Skeletal muscle satellite cell (primary cell): ENCODE measurements around the gene OGFOD2.

Experiments used
- H3K27me3 ChIP-seq: 2 replicates; pipeline ENCODE4 v1.7.0; 2013; ENCODE audit warnings: low read length; ENCODE audit not compliant: control insufficient read depth, insufficient read depth
- H3K36me3 ChIP-seq: 2 replicates; pipeline ENCODE4 v1.7.0; 2013; ENCODE audit warnings: mild to moderate bottlenecking, control low read depth, low read length; ENCODE audit not compliant: insufficient read depth
- H3K4me1 ChIP-seq: 2 replicates; pipeline ENCODE4 v1.7.0; 2013; ENCODE audit warnings: low read length; ENCODE audit not compliant: control insufficient read depth, insufficient read depth
- H3K4me2 ChIP-seq: 2 replicates; pipeline ENCODE4 v1.7.0; 2013; ENCODE audit warnings: mild to moderate bottlenecking, low read length
- H3K4me3 ChIP-seq: 2 replicates; pipeline ENCODE4 v1.7.0; 2013; ENCODE audit warnings: low read length
- H3K9ac ChIP-seq: 2 replicates; pipeline ENCODE4 v1.7.0; 2013; ENCODE audit warnings: mild to moderate bottlenecking, low read depth, low read length, moderate library complexity
- H3K9me3 ChIP-seq: replicated peaks from 2 replicates; pipeline ENCODE4 v1.7.0; 2013; ENCODE audit warnings: mild to moderate bottlenecking, control low read depth, low read length

OGFOD2 gene

DNA sequence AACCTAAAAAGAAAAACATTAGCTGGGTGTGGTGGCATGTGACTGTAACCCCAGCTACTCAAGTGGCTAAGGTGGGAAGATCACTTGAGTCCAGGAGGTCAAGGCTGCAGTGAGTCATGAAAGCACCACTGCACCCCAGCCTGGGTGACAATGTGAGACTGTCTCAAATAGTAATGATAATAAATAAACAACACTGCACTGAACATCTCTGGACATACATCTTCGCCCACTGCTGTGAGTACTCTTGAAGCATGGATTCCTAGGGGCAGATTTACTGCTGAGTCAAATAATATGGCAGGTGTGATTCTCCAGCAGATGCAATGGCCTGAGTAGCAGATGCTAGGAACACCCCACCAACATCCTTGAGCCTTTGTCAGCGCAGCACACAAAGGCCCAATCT lies 32.4 kb upstream of the OGFOD2 start:
- H3K36me3 ChIP-seq: no peaks in the 10 kb centered on the region
- no peak overlapping the region for H3K4me3 ChIP-seq
- peaks cover 60% of the 10 kb centered on the region for H3K4me1 ChIP-seq
- H3K4me2 ChIP-seq: no peak overlapping the region
- H3K9ac ChIP-seq: no peak overlapping the region
- no peaks in the 10 kb centered on the region for H3K9me3 ChIP-seq
- H3K27me3 ChIP-seq: no peaks in the 10 kb centered on the region

DNA sequence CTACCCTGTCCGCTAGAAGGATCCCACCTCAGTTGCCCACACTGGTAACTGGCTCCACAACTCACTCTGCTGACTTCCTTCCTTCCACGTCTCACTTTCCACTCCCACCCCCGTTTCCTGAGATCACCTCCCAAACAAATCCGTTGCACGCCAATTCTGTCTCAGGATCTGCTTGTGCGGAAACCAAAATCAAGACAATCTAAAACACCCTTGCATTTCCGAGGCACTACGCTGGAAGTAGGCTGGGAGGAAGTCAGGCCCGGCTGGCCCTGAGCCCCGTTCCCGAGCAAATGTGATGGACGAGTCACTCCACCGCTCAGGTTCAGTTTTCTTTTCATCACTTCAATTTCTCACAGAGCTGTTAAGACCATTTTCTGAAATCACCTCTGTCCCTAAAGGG lies 31.8 kb upstream of the OGFOD2 start:
- H3K9me3 ChIP-seq: no peaks in the 10 kb centered on the region
- peaks cover 62% of the 10 kb centered on the region for H3K4me1 ChIP-seq
- no peak overlapping the region for H3K9ac ChIP-seq
- no peak overlapping the region for H3K4me3 ChIP-seq
- peak overlapping the region; percentile 19 for H3K4me2 ChIP-seq
- no peaks in the 10 kb centered on the region for H3K36me3 ChIP-seq
- no peaks in the 10 kb centered on the region for H3K27me3 ChIP-seq

DNA sequence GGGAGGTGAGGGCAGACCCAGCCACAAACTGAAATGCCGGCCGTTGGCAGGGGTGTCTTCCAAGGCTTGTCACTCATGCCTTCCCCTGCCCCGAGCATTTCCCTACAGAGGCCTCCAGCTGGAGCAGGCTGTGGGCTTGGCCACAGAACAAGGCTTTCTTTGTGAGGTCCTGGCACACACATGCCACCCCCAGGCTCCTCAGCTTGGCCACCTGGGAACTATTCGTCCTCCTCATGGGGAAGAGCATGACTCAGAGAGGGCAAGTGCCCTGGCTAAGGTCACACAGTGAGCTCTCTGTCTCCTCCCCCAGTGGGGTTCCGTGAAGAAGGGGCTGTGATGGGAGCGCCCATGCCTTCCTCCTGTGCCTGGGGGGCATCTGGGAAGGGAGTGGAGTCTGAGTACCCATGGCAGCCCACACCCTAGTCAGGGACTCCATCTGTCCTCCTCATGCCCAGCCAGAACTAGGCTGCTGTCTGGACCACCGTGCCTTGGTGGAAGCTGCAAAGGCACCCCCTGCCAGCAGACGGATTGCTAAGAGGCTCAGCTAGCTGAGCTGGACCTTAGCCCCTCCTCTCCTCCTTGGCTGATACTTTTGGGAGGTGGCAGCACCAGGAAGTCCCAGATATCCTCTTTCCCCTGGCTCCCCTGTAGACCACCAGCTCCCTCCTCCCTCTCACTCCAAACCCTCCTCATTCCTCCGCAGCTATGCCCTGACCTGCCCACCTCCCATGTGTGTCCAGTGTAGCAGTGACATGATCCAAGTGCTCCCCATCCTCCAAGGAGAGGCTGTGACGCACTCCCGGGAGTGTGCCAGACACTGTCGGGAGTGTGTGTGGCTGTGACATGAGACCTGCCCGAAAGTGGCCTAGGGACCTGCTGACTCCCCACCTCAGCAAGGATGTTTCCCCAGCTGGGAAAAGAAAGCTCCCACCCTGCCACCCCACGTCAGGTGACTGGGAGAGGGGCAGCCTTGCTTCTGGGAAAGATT lies 30.1 kb upstream of the OGFOD2 start:
- no peak overlapping the region for H3K9ac ChIP-seq
- no peaks in the 10 kb centered on the region for H3K9me3 ChIP-seq
- no peaks in the 10 kb centered on the region for H3K27me3 ChIP-seq
- no peaks in the 10 kb centered on the region for H3K36me3 ChIP-seq
- H3K4me2 ChIP-seq: peak overlapping the region; percentile 44
- H3K4me1 ChIP-seq: peaks cover 62% of the 10 kb centered on the region
- H3K4me3 ChIP-seq: no peak overlapping the region

DNA sequence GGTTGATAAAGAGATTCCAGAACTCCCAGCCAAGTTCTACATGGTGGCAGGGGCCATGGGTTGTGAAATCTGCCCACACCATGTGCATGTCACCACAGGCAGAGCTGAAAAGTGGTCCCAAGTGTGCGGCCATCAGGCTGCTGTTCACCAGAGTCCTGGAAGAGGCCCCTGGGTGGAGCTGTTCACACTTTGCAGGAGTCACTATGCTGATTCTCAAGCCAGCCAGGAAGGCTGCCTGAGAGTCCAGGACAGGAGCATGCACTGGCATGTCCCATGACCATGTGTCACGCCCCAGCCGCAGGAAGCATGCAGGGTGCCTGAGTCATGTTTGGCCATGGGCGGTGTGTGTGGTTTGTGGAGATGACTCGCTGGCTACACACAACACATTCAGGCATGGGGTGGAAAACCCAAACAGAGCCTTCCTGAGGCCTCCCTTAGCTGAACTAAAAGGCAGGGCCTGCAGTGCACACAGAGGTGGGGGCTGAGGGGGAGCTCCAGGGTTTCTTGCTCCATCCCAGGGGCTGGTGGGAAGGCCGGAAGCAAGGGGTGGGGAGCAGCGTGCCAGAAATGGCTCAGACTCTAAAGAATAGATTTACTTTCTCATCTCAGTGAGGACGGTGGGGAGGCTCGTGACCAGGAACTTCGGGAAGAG lies 28.2 kb upstream of the OGFOD2 start:
- peak overlapping the region; percentile 52 for H3K9ac ChIP-seq
- H3K4me1 ChIP-seq: peaks cover 63% of the 10 kb centered on the region
- H3K9me3 ChIP-seq: no peaks in the 10 kb centered on the region
- H3K4me3 ChIP-seq: no peak overlapping the region
- no peaks in the 10 kb centered on the region for H3K36me3 ChIP-seq
- H3K4me2 ChIP-seq: peak overlapping the region; percentile 50
- H3K27me3 ChIP-seq: no peaks in the 10 kb centered on the region

DNA sequence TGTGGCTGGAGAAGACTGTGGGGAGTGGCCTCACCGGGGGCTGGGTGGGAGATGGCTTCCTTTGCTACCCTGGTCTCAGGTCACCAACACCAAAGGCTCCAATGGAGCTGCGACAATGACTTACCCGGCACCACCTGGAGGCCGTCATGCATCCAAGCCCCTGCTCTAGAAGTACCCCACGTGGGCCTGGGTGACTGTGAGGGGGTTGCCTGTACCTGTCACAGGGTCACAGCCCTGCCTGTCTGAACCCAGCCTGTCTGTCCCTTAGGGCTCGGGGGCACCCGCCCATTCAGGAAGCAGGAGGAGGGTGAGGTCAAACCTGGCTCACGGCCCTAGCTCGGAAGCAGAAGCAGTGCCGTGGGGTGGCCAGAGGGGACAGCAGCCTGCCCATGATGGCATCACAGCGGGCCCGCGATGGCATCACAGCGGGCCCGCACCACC lies 27.7 kb upstream of the OGFOD2 start:
- no peak overlapping the region for H3K4me3 ChIP-seq
- H3K4me2 ChIP-seq: peak overlapping the region; percentile 50
- no peaks in the 10 kb centered on the region for H3K9me3 ChIP-seq
- peaks cover 60% of the 10 kb centered on the region for H3K4me1 ChIP-seq
- H3K36me3 ChIP-seq: no peaks in the 10 kb centered on the region
- no peaks in the 10 kb centered on the region for H3K27me3 ChIP-seq
- H3K9ac ChIP-seq: peak overlapping the region; percentile 52

DNA sequence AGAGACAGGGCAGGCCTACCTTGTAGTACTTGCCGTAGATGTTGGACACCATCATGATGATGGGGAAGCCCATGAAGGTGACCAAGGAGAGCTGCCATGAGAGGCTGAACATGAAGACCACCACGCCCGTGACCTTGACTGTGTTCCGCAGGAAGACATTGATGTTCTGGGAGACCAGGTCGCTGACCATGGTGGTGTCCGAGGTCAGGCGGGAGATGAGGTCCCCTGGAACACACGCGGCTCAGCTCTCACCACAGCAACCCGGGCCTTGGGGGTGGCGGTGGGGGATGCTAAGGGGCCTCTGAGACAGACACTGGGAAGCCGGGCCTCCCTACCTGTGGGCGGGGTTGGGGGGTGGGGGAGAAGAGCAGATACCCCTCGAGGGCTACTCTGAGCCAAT lies 26.4 kb upstream of the OGFOD2 start:
- Histone ChIP-seq H3K36me3 (no peaks in the 10 kb centered on the region), H3K9ac (no peak overlapping the region), H3K9me3 (no peaks in the 10 kb centered on the region), H3K4me3 (no peak overlapping the region), H3K4me2 (no peak overlapping the region), H3K27me3 (no peaks in the 10 kb centered on the region), H3K4me1 (peaks cover 48% of the 10 kb centered on the region)

DNA sequence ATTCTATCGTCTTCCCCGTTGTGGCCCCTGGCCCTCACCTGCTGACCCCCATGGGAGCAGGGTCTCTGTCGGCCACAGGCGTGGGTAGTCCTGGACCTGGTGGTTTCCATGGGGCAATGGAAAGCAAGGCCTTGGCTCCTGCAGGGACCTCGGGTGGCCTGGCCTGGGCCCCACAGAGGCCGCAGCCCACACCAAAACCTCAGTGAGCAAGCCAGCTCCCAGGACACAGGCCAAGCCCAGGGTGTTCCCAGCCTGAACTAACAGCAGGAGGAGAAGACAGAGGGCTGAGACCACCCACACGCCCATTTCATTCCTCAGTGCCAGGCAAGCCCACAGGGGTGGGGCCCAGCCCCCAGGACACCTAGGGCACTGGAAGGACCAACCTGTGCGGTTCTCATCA lies 25.6 kb upstream of the OGFOD2 start:
- Histone ChIP-seq H3K4me3 (no peak overlapping the region), H3K4me1 (peaks cover 42% of the 10 kb centered on the region), H3K9me3 (no peaks in the 10 kb centered on the region), H3K36me3 (no peaks in the 10 kb centered on the region), H3K27me3 (no peaks in the 10 kb centered on the region), H3K9ac (no peak overlapping the region), H3K4me2 (no peak overlapping the region)

DNA sequence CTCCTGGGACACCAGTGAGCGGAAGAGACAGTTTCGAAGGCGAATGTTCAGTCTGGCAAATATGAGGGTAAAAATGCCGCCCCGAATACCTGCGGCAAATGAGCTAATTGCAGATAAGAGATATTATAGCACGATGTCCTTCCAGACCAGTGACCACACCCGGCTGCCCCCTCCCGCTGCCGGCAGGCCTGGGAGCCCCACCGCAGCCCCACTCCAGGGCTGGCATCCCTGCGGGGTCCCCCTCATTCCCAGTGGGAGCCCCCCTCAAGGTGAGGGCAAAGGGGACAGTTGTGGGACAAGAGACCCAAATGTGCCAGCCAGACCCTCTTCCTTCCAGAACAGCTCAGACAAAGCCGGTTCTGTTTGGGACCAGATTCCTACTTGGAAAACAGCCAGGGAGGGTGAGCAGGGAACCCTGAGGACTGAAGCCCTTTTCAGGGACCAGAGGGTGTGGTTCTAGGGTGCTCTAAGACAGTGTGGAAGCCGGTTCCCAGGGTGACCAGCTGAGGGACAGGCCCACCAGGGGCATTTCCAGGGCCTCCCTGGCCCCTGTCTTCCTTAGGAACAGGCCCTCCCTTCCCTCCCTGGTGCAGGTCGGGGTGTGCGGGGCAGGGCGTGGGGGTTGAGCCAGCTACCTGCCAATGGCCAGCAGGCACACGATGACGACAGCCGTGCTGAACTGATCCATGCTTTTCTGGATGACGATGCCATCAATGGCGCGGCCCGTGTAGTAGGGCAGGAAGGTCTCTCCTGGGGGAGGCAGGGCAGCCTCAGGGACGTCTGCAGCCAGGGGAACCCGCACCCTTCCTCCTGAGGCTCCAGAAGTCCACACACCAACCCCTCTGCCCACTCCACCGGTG lies 25.0 kb upstream of the OGFOD2 start:
- no peaks in the 10 kb centered on the region for H3K9me3 ChIP-seq
- H3K27me3 ChIP-seq: no peaks in the 10 kb centered on the region
- H3K36me3 ChIP-seq: no peaks in the 10 kb centered on the region
- no peak overlapping the region for H3K4me2 ChIP-seq
- no peak overlapping the region for H3K9ac ChIP-seq
- no peak overlapping the region for H3K4me3 ChIP-seq
- peaks cover 38% of the 10 kb centered on the region for H3K4me1 ChIP-seq

DNA sequence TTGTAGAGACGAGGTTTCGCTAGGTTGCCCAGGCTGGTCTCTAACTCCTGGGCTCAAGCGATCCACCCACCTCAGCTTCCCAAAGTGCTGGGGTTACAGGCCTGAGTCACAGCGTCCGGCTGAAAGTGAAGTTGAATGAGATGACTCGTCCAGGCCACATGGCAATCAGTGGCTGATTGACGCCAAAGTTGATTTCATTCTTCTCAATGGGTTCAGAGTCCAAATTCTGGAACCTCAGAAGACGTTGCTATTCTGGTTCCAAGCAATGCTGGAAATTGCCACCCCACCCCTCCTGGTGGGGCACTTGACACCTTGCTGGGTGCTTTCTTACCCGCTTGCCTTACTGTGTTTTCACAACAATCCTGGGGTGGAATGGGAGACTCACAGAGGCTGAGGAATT lies 23.6 kb upstream of the OGFOD2 start:
- Histone ChIP-seq H3K4me2 (peak overlapping the region; percentile 35), H3K4me3 (no peak overlapping the region), H3K9ac (no peak overlapping the region), H3K4me1 (peaks cover 29% of the 10 kb centered on the region), H3K27me3 (no peaks in the 10 kb centered on the region), H3K9me3 (no peaks in the 10 kb centered on the region), H3K36me3 (no peaks in the 10 kb centered on the region)

DNA sequence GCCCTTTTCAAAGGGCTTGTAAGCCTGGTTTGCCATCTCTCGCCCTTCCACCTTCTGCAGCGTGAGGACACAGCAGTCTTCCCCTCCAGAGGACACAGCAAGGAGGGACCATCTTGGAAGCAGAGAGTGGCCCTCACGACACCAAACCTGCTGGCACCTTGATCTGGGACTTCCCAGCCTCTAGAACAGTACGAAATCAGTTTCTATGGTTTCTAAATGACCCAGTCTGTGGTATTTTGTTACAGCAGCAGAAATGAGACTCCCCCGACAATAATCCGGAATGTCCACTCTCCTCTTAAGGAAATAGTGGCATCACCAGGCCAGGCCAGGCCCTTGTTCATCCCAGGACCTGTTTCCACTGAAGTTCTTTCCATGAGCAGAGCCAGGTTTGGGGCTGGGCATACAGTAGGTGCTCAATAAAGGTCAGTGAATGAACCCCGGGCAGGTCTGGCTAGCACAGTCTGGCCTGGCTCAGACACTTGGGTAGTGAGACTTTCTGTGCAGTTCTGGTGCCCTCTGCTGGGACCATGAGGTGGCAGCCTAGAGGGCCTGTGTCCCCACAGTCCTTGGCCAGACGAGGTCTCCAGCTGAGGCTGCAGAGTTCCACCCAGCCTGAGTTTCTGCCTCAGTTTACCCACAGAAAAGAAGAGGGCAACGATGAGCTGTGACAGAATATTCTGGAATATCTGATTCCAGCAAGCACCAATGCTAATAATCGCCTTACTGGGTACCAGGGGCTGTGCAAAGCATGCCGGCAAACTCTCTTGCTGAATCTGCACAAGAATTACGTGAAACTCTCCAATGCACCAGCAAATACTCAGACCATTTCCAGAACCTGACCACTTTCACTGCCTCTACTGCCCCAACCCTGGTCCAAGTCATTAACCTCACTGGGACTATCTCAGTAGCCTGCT lies 22.8 kb upstream of the OGFOD2 start:
- no peaks in the 10 kb centered on the region for H3K36me3 ChIP-seq
- H3K9ac ChIP-seq: no peak overlapping the region
- H3K4me3 ChIP-seq: no peak overlapping the region
- H3K4me1 ChIP-seq: peaks cover 22% of the 10 kb centered on the region
- H3K27me3 ChIP-seq: no peaks in the 10 kb centered on the region
- H3K4me2 ChIP-seq: no peak overlapping the region
- no peaks in the 10 kb centered on the region for H3K9me3 ChIP-seq
